BE2C (cell line): ENCODE measurements around the gene TYSND1.
"Not testable (repeated sequence)": the region's sequence is repeated elsewhere in the genome, so short reads cannot be mapped to it uniquely, and the experiment has no call there.

Experiments
- DNase-seq: peaks from one replicate; pipeline ENCODE4 v3.0.0-alpha.2; 2020
- H3K27me3 ChIP-seq: fragments of 250-450 bp; sonication (Bioruptor Pico); 2 replicates; pipeline ENCODE4 v1.5.1; 2020; ENCODE audit warnings: mild to moderate bottlenecking
- H3K36me3 ChIP-seq: fragments of 250-450 bp; sonication (Bioruptor Pico); 2 replicates; pipeline ENCODE4 v1.5.1; 2020; ENCODE audit warnings: mild to moderate bottlenecking
- H3K4me1 ChIP-seq: fragments of 250-450 bp; sonication (Bioruptor Pico); 2 replicates; pipeline ENCODE4 v1.5.1; 2020
- H3K4me3 ChIP-seq: 2 replicates; pipeline ENCODE4 v1.5.1; 2011; ENCODE audit warnings: low read depth, low read length
- H3K9me3 ChIP-seq: fragments of 250-450 bp; sonication (Bioruptor Pico); 2 replicates; pipeline ENCODE4 v1.5.1; 2020
- TF ChIP-seq, protein P1 (sequence below): IDR thresholded peaks from 2 replicates; pipeline ENCODE4 v1.5.1; 2012; ENCODE audit warnings: mild to moderate bottlenecking, low read depth, low read length

Gene TYSND1

DNA sequence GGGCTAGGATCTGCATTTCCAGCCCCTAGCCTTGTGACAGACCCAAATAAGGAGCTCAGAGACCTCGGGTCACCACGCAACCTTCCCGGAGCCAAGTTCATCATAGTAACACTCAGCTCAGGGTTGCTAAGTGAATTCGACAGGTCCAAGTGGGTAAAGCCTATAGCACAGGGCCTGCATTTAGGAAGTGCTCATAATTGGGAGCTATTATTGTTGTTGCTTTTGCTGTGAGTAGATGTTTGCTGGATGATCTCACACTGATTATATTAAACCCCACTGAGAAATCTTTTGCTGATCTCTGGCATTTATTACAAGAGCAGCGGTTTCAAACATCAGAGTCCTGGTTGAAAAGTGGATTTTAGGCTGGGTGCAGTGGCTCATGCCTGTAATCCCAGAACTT lies 44.1 kb upstream of the TYSND1 start:
- no peaks in the 10 kb centered on the region for H3K36me3 ChIP-seq
- TF ChIP-seq, protein P1, sequence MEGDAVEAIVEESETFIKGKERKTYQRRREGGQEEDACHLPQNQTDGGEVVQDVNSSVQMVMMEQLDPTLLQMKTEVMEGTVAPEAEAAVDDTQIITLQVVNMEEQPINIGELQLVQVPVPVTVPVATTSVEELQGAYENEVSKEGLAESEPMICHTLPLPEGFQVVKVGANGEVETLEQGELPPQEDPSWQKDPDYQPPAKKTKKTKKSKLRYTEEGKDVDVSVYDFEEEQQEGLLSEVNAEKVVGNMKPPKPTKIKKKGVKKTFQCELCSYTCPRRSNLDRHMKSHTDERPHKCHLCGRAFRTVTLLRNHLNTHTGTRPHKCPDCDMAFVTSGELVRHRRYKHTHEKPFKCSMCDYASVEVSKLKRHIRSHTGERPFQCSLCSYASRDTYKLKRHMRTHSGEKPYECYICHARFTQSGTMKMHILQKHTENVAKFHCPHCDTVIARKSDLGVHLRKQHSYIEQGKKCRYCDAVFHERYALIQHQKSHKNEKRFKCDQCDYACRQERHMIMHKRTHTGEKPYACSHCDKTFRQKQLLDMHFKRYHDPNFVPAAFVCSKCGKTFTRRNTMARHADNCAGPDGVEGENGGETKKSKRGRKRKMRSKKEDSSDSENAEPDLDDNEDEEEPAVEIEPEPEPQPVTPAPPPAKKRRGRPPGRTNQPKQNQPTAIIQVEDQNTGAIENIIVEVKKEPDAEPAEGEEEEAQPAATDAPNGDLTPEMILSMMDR, result no peak
- no peaks in the 10 kb centered on the region for H3K27me3 ChIP-seq
- no peaks in the 10 kb centered on the region for H3K9me3 ChIP-seq
- H3K4me1 ChIP-seq, result peaks cover 9% of the 10 kb centered on the region
- DNase-seq, result no peak
- no peak overlapping the region for H3K4me3 ChIP-seq

DNA sequence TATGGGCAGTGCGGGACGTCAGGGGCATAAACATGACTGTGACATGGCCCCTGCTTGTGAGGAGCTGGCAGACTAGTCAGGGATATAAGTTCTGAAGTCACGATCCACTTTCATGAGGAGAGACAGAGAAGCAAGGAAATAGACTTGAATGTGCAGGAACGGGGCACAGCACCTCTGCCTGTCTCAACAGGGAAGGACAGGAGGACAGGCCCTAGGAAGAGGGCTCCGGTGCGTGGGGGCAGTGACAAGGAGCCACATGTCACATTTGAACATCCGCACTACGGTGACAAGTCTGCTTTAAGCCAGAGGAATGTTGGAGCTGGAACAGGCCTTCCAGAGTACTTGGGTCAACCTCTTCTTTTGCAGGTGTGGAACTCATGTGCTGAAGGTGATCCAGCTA lies 43.6 kb upstream of the TYSND1 start:
- no peak for DNase-seq
- no peaks in the 10 kb centered on the region for H3K9me3 ChIP-seq
- TF ChIP-seq, protein P1, result no peak
- no peaks in the 10 kb centered on the region for H3K27me3 ChIP-seq
- no peaks in the 10 kb centered on the region for H3K36me3 ChIP-seq
- no peak overlapping the region for H3K4me3 ChIP-seq
- H3K4me1 ChIP-seq, result peaks cover 9% of the 10 kb centered on the region

DNA sequence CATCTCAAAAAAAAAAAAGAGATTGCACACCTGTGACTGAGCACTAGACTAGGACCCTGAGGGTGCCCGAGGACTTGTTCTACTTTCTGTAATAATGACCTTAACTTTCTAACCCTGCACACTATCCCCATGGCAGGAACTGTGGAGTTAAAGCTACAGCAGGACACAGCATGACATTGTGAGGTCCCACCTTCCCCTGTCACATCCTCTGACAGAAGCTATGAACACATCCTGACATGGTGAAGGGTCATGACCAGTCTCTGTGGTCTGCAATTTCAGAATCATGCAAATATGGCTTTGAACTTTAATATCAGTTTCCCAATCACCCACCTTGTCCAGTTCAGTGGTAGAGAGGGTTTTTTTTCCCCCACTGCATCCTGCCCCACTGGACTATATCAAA lies 42.3 kb upstream of the TYSND1 start:
- DNase-seq, result no peak
- H3K36me3 ChIP-seq, result no peaks in the 10 kb centered on the region
- H3K9me3 ChIP-seq, result no peaks in the 10 kb centered on the region
- H3K4me3 ChIP-seq, result no peak overlapping the region
- TF ChIP-seq, protein P1, result no peak
- no peaks in the 10 kb centered on the region; the same call in 1 of the 2 replicates for H3K27me3 ChIP-seq
- H3K4me1 ChIP-seq, result peaks cover 9% of the 10 kb centered on the region

DNA sequence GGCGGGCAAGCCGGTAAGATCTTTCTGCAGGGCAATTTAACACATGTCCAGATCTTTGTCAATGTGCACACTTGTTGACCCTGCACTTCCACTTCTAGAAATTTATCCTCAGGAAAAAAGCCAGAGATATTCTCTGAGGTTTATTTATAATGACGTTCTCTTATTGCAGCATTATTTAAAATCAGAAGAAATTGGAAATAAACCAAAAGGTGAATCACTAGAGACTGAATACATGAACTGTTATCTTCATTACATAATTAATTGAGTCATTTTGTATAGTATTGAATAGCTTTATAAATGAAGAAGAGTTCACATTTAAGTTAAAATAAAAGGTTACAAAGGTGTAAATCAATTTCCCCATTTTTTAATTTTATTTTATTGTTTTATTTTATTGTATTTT lies 40.1 kb upstream of the TYSND1 start:
- TF ChIP-seq, protein P1, result no peak
- no peak overlapping the region for H3K4me3 ChIP-seq
- DNase-seq, result no peak
- no peaks in the 10 kb centered on the region; the same call in 1 of the 2 replicates for H3K27me3 ChIP-seq
- H3K4me1 ChIP-seq, result peaks cover 3% of the 10 kb centered on the region
- no peaks in the 10 kb centered on the region for H3K9me3 ChIP-seq
- H3K36me3 ChIP-seq, result no peaks in the 10 kb centered on the region

DNA sequence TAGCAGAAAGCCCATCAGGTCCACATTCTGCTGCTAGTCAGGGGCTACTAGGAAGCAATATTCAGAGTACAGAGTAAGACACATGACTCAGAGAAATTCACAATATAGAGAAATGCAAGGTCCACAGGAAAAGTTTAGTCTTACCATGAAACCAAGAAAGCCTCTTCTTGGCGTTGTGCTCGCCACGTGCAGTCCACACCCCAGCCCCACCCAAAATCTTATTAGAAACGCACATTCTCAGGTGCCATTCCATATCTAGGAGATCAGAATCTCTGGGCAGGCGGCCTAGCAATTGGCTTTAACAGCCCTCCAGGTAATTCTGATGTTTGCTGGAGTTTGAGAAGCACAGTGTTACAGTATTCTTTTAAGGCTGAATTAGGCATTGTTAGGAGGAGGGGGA lies 39.6 kb upstream of the TYSND1 start:
- Histone ChIP-seq H3K27me3 (no peaks in the 10 kb centered on the region; the same call in 1 of the 2 replicates), H3K4me3 (no peak overlapping the region), H3K4me1 (no peaks in the 10 kb centered on the region), H3K9me3 (no peaks in the 10 kb centered on the region), H3K36me3 (no peaks in the 10 kb centered on the region)
- TF ChIP-seq, protein P1, result no peak
- DNase-seq, result no peak

DNA sequence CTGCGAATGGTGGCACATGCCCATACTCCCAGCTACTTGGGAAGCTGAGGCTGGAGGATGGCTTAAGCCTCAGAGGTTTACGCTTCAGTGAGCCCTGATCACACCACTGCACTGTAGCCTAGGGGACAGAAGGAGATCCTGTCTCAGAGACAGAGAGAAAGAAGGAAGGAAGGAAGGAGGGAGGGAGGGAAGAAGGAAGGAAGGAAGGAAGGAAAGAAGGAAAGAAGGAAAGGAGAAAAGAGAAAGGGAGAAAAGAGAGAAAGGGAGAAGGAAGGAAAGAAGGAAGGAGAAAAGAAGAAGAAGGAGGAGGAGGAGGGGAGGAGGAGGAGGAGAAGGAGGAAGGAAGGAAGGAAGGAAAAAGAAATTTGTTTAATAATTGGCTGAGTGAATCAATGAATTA lies 36.8 kb upstream of the TYSND1 start:
- Histone ChIP-seq H3K27me3 (no peaks in the 10 kb centered on the region; the same call in 1 of the 2 replicates), H3K36me3 (no peaks in the 10 kb centered on the region), H3K9me3 (no peaks in the 10 kb centered on the region), H3K4me1 (no peaks in the 10 kb centered on the region), H3K4me3 (no peak overlapping the region)
- DNase-seq, result no peak
- TF ChIP-seq, protein P1, result no peak

DNA sequence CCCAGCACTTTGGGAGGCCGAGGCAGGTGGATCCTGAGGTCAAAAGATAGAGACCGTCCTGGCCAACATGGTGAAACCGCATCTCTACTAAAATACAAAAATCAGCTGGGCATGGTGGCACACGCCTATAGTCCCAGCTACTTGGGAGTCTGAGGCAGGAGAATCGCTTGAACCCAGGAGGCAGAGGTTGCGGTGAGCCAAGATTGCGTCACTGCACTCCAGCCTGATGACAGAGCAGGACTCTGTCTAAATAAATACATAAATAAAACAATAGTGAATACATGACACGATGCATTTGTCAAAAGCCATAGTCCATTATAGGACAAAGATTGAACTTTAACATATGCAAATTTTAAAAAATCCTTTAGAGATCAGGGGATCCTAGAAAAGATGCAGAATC lies 32.7 kb upstream of the TYSND1 start:
- H3K4me1 ChIP-seq, H3K9me3 ChIP-seq, H3K4me3 ChIP-seq, H3K36me3 ChIP-seq, DNase-seq, H3K27me3 ChIP-seq: not testable (repeated sequence)
